ENCODE data around the gene PPP1CB. TPM values are rescaled to one million over a fixed set of nuclear protein-coding genes. Genes with fewer than 3 reads are reported as not detected.

Gene PPP1CB
- total RNA-seq, 2 experiments from 2014 or later: 225 to 241 TPM

DNA sequence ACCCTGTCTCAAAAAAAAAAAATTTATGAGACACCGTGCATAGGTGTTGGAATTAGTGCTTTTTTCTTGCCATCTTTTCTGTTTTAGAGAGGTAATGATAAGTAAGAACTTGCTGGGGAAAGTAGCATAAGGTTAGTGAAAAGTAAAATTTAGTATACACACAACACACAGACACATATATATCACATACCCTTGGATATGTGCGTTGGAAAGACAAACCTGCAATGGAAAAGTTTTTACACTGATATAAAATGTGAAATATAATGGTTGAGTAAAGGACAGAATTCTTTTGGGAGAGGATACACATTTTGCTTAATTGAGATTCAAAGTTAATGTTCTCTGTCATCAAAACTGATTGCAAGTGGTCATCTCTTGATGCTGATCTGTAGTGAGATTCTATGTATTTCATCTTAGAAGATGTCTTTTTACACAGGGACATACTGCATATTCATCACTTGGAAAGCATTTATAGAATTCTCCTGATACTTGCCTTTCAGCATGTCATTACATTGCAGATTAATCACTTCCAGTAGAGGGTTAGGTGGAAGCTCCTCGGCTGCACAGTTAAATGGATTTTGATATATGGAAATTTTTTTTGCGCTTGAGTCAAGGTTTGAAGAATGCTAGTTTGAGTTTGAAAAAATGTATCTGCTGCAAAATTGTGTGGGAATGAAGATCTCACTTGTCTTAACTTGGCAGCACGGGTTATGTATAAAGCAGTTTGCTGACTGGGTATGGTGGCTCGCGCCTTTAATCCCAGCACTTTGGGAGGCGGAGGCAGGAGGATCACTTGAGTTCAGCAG lies 13.5 kb downstream of the PPP1CB start:
- CTCF ChIA-PET: no interaction called here
- POLR2A ChIA-PET: no interaction called here

DNA sequence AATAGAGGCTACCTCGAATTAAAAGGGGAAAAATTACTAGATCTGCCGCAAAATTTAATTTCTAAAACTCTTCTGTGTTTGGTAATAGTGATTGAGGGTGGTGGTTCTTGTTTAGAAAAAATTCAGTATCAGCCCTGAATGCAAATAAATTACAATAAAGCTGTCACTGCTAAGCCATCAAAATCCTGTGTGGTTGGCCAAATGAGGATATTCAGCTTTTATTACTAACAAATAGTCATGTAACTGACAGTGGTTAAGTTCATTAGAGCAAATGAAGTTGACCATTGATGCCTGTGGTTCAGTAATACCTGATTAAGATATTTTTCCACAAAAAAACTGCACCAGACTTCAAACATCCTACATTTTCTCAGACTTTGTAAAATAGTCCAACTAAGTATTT lies 14.4 kb downstream of the PPP1CB start:
- CTCF ChIA-PET: interaction anchor here (0.8 kb wide), 1 partner anchor 172 kb away, joined by 3 read pairs; no protein-coding TSS in a partner anchor
- POLR2A ChIA-PET: no interaction called here

DNA sequence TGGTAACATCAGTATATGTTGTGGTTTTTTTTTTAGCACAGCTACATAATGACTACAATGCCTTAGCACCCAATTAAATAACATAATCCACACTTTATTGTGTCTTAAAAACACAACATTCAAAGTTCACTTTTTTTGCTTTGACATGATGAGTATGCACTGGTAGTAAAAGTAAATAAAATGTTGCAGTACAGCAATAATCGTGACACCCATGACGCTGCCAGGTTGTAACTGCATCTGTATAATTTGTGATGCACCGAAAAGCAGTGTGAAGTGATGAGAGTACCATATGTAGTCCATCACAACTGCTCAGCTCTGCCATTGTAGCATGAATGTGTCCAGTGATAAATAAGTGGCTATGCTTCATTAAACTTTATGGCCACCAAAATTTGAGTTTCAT lies 15.7 kb downstream of the PPP1CB start:
- CTCF ChIA-PET: no interaction called here
- POLR2A ChIA-PET: no interaction called here

DNA sequence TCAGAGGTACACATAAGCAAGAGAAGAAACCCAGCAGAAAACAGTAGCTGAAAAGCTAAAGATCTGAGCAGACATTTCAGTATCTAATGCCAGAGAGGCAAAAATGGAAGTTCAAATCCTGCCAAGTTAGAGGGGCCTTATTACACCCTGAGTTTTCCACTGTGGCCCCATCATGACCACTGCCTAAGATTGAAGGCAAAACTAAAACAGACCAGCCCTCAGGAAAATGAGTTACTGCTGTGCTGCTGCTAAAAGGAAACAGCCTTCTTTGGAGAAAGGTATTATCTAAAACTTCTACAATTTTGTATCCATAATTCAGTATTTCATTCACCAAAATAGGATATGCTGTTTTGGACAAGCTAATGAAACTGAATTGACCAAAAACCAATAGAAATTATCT lies 16.8 kb downstream of the PPP1CB start:
- ChIA-PET POLR2A (no interaction called here), CTCF (no interaction called here)

DNA sequence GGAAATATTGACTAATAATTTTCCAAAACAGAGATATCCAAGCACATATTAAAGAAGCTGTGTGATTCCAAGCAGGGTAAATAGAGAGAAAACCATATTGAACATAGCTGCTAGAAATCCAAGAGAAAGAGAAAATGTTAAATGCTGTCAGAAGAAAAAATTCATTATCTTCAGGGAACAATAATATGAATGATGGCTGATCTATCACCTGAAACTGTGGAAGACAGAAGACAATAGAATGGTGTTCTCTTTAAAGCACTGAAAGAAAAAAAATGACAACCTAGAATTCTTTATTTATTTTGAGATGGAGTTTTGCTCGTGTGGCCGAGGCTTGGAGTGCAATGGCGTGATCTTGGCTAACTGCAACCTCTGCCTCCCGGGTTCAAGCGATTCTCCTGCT lies 17.3 kb downstream of the PPP1CB start:
- CTCF ChIA-PET: no interaction called here
- POLR2A ChIA-PET: no interaction called here

DNA sequence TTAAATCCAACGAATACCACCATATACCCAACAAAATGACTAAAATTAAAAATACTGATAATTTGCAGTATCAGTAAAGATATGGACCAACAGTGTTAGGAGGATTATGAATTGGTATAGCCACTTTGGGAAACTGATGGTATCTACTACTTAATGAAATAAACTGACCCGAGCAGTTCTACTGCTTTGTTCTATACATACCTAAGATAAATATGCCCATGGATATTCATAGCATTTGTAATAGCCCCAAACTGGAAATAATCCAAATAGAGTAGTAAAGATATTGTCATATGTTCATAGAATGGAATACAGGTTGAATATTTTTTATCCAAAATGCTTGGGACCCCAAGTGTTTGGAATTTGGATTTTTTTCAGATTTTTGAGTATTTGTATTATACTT lies 20.7 kb downstream of the PPP1CB start:
- POLR2A ChIA-PET: no interaction called here
- CTCF ChIA-PET: no interaction called here

DNA sequence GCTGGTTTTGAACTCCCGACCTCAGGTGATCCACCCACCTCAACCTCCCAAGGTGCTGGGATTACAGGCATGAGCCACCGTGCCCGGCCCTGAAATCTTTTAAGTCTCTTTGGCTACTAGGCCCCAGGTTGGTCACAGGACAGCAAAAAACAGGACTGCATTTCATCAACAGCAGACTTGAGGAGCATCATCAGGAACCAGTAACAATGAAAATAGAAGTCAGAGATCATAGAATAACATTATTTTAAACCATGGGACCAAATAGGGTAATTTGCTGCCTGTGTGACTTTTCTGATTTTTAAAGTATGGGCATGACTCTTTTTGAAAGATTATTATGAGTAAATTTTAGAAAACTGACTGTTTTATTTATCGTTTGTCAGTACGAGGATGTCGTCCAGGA lies 24.8 kb downstream of the PPP1CB start:
- ChIA-PET POLR2A (no interaction called here), CTCF (interaction anchor here (0.9 to 1.4 kb wide), 2 partner anchors 111 to 210 kb away, joined by 3 to 4 read pairs; no protein-coding TSS in a partner anchor)

DNA sequence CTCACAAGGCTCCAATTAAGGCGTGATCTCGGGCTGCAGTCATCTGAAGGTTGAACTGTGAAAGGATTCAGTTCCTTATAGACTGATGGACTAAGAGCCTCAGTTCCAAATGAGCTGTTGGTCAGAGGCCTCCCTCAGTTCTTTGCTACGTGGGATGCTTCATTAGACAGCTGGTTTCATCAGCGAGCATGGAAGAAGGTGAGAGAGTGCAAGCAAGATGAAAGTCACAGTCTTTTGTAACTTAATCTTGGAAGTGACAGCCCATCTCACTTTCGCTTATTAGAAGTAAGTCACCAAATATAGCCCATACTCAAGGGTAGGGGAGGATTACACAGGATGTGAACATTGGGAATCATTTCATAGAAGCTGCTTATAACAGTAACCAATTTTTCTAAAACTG lies 26.8 kb downstream of the PPP1CB start:
- ChIA-PET POLR2A (no interaction called here), CTCF (no interaction called here)

DNA sequence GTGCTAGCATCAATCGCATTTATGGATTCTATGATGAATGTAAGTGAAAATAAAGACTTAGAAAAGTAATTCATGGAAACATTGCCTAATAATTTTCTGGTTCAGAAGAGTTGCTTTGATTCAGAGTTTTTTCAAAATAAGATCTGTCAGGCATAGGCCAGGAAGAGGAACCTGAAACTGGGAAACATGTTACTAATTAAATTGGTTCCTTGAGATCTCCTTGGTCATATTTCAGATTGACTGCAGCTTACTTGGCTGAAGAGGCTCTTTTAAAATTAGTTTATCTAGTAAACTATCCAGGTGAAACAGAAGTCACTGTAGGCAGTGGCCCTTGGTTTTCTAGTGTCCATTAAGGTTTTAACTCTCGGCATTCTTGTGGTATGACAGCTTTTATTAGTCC lies 27.4 kb downstream of the PPP1CB start:
- CTCF ChIA-PET: no interaction called here
- POLR2A ChIA-PET: no interaction called here

DNA sequence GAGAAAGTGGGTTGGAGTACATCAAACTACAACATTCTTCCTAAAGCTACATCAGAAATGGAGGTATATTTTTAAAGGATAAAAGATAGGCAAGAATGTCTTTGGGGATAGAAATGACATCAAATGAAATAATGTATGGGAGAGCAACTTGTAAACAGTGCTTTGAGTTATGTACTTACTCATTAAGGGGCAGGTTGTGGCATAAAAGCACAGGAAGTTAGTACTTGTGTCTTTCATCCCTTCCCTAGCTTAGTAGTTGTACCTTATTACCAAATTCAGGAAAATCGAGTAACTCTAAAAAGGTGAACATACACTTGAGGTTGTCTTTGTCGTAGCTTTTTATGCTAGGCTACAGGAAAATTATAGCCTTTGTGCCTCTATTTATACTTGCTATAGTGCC lies 28.9 kb downstream of the PPP1CB start:
- ChIA-PET CTCF (interaction anchor here (0.6 to 0.9 kb wide), 2 partner anchors 186 to 1028 kb away, joined by 3 to 4 read pairs; no protein-coding TSS in a partner anchor), POLR2A (no interaction called here)

DNA sequence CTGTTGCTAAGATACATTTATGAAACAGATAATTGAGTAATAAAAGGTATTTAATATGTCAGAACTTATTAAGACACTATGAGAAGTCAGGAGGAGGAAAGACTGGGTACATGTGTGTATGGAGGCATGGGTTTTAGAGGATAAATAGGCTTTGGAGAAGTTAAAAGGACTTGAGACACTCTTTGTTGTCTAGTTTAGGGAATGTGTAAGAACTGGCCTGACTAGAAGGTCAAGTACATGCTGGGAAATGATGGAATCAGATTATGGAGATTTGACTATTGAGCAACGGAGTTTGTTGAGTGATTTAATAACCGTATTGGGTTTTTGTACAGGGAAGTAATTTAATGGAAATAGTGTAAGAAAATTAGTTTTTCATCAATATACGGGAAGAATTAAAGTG lies 30.8 kb downstream of the PPP1CB start:
- ChIA-PET POLR2A (no interaction called here), CTCF (no interaction called here)

DNA sequence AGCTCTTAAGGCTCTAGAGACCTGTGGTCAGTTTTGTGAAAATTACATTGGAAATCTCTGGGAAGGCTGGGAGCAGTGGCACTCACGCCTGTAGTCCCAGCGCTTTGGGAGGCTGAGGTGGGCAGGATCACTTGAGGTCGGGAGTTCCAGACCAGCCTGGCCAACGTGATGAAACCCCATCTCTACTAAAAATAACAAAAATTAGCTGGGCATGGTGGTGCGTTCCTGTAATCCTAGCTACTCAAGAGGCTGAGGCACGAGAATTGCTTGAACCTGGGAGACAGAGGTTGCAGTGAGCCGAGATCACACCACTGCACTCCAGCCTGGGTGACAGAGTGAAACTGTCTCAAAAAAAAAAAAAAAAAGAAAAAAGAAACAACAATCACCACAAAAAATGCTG lies 32.9 kb downstream of the PPP1CB start:
- ChIA-PET CTCF (interaction anchor here (0.6 to 1.2 kb wide), 2 partner anchors 94 to 190 kb away, joined by 3 read pairs; no protein-coding TSS in a partner anchor), POLR2A (interaction anchor here (0.6 to 0.8 kb wide), 3 partner anchors 33 to 163 kb away, joined by 3 to 6 read pairs (median 3); partner anchors contain the start of gene PPP1CB)

DNA sequence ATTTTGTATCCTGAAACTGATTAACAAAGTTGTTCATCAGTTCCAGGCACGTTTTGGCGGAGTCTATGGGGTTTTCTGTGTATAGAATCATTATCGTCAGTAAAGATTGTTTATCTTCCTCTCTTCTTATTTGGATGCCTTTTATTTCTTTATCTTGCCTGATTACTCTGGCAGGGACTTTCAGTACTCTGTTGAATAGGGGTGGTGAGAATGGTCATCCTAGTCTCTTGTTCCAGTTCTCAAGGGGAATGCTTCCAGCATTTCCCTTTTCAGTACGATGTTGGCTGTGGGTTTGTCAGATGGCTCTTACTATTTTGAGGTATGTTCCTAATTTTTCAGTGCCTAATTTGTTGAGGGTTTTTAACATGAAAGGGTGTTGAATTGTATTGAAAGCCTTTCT lies 45.0 kb downstream of the PPP1CB start:
- ChIA-PET POLR2A (no interaction called here), CTCF (no interaction called here)

DNA sequence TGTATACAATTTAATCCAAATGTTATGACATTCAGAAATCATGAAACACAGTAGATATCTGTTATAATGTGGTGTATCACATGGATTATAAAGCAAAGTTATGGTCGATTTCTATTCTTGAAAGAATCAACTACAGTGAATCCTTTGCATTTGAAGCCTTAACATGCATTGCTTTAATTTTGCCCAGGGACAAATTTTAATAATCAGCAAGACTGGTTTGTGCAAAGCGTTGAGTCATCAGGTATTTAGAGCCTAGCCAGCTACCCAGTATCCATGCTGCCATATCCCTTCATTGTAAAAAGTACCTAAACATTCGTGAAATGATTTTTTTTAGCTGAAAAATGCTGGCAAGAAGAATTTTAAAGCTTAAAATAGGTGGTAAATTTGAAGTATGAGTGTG lies 50.1 kb downstream of the PPP1CB start:
- ChIA-PET POLR2A (no interaction called here), CTCF (interaction anchor here (0.6 kb wide), 1 partner anchor 375 kb away, joined by 4 read pairs; no protein-coding TSS in a partner anchor)

DNA sequence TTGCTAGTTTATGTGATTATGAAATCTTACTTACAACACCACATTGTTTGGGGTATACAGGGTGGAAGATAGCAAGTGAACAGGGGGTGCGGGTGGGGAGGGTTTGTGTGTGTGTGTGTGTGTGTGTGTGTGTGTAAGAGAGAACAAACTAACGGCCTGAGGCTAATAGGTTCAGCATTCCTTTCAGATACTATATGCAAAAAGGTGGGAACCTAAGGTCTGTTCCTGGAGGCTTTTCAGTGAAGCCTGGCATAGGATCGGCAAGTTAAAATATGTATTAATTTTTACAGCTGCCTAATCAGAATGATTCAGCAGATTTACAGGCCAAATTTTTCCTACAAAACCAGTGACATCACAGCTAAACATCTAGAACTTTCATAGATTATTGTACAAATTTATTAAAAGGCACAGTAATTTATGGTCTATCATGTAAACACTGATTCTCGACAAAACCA lies 51.4 kb downstream of the PPP1CB start:
- CTCF ChIA-PET: interaction anchor here (0.8 kb wide), 1 partner anchor 236 kb away, joined by 4 read pairs; no protein-coding TSS in a partner anchor
- POLR2A ChIA-PET: no interaction called here

DNA sequence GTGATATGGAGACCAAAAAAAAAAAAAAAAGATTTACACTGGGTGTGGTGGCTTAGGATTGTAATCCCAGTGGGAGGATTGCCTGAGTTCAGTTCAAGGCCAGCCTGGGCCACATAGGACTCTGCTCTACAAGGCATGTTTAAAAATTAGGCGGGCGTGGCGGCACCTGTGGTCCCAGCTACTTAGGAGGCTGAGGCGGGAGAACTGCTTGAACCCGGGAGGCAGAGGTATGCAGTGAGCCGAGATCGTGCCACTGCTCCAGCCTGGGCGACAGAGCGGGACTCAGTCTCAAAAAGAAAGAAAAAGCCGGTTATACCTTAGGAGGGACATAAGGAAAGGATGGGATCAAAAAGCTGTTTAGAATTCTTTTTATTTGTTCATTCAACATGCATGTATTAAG lies 58.3 kb downstream of the PPP1CB start:
- CTCF ChIA-PET: interaction anchor here (0.7 kb wide), 1 partner anchor 264 kb away, joined by 4 read pairs; no protein-coding TSS in a partner anchor
- POLR2A ChIA-PET: interaction anchor here (0.6 kb wide), 2 partner anchors 14 to 173 kb away, joined by 5 read pairs; no protein-coding TSS in a partner anchor

DNA sequence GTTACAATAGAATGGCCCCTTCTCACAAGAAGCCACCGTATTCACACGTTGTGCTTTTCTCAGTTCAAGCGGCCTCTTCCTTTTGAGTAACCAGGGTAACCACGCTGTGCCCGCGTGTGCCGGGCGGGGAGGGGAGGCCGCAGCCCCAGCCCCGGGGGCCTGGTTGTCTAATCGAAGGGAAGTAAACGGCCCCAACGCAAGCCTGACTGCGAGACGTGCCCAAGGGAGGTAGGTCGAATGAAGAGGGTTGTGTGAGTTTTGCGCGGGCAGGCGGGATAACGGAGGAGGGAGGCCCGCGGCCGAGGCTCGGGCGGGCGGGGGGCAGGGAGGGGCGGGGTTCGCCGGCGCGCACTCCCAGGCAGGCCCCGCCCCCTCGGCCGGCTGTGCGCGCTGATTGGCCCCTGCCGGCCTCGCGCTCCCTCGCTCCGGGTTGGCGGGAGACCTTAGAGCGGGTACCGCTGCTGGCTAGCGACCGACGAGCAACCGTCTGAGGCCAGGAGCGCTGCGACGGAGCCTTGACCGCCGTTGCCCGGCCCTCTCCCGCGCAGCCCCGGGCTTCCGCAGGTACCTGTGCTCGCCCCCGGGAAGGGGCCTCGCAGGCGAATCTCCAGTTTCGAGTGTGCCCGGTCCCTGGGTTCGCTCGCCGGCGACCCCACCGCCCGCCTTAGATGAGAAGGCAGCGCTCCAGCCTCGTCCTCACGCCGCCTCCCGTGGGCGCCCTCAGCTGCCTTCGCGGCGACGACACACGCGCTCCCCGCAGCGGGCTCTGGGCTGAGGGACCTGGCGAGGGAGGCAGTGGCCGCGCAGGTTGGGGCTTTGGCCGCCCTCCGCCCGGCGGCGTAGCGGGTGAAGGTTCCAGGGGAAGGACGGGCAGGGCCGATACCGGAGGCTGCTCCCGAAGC lies 59.0 kb downstream of the PPP1CB start, which contains the start of gene SPDYA:
Gene SPDYA, plus strand, starts transcription at position 451 of the 902 bp plus-strand sequence. CDS start 5,181 bp downstream, outside the sequence.
- CTCF ChIA-PET: interaction anchor here (0.8 kb wide), 1 partner anchor 10 kb away, joined by 5 read pairs; no protein-coding TSS in a partner anchor
- POLR2A ChIA-PET: interaction anchor here (0.6 kb wide), 1 partner anchor 13 kb away, joined by 5 read pairs; no protein-coding TSS in a partner anchor

DNA sequence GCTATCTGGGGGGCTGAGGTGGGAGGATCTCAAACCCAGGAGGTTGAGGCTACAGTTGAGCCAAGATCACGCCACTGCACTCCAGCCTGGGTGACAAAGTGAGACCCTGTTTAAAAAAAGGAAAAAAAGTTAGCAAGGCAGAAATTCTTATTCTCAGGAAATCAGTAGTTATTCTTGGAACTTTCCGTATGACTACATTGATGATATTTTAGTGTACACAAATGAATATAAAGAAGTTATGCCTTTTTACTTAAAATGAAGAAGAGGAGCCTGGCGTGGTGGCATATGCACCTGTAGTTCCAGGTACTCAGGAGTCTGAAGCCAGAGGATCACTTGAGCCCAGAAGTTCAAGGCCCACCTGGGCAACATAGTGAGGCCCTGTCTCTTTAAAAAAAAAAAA lies 66.4 kb downstream of the PPP1CB start:
- ChIA-PET POLR2A (interaction anchor here (0.7 kb wide), 1 partner anchor 122 kb away, joined by 8 read pairs; no protein-coding TSS in a partner anchor), CTCF (interaction anchor here (0.7 kb wide), 1 partner anchor 224 kb away, joined by 3 read pairs; no protein-coding TSS in a partner anchor)

DNA sequence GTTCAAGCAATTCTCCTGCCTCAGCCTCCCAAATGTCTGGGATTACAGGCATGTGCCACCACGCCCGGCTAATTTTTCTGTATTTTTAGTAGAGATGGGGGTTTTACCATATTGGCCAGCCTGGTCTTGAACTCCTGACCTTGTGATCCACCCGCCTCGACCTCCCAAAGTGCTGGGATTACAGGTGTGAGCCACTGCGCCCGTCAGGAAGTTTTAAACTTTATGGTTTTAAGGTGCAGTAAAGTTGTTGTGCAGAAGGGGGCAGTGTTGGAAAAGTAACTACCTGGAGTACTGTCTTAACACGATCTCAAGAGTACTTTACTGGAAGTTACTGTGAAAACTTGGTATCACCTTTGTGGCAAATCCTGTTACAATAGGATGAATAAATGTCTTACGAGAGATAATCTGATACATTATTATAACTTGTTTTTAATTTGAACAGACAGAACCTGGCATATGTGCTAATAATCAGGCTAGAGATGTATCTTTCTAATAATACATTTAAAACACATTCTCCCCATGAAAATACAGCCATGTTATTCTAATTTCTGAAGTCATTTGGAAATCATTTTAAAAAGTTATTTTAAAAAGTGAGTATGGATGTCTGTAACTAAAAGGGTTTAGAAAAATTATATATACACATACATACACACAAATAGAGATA lies 69.8 kb downstream of the PPP1CB start:
- CTCF ChIA-PET: interaction anchor here (0.6 to 0.7 kb wide), 4 partner anchors 10 to 1278 kb away, joined by 3 to 5 read pairs (median 4); partner anchors contain the start of gene SPDYA
- POLR2A ChIA-PET: no interaction called here

Data from activated CD8-positive, alpha-beta memory T cell treated with anti-CD3 and anti-CD28 coated beads for 36 hours (primary cell).